Activated CD8-positive, alpha-beta T cell treated with anti-CD3 and anti-CD28 coated beads for 36 hours (primary cell): ENCODE measurements around the gene NIP7. TPM values are rescaled to one million over a fixed set of nuclear protein-coding genes. Genes with fewer than 3 reads are reported as not detected.
"Not testable (repeated sequence)": the region's sequence is repeated elsewhere in the genome, so short reads cannot be mapped to it uniquely, and the experiment has no call there.

Experiments
- ATAC-seq: fragments of 200-7000 bp; cut with Tn5 transposase; one replicate; pipeline ENCODE4 v1.10.0; 2021; ENCODE audit warnings: mild to moderate bottlenecking, moderate library complexity
- CTCF ChIA-PET: fragments of 350-600 bp; sonication (Branson Sonifier 250); formaldehyde crosslinking; loops from one replicate; lab custom pipeline; 2021; ENCODE audit warnings: antibody characterized with exemption; lab: Charles Lee
- POLR2A ChIA-PET: fragments of 350-600 bp; sonication (Branson Sonifier 250); formaldehyde crosslinking; loops from one replicate; lab custom pipeline; 2021; ENCODE audit warnings: antibody characterized with exemption; lab: Charles Lee
- DNase-seq: peaks from one replicate; pipeline ENCODE4 v3.0.0-alpha.2; 2020
- H3K27ac Mint-ChIP-seq: one replicate; pipeline ENCODE4 v1.8.0; 2021; ENCODE audit warnings: mild to moderate bottlenecking, mixed read lengths
- H3K27me3 Mint-ChIP-seq: one replicate; pipeline ENCODE4 v1.8.0; 2021; ENCODE audit warnings: mixed read lengths
- H3K36me3 Mint-ChIP-seq: one replicate; pipeline ENCODE4 v1.8.0; 2021; ENCODE audit warnings: low read depth, mixed read lengths
- H3K4me1 Mint-ChIP-seq: one replicate; pipeline ENCODE4 v1.8.0; 2021; ENCODE audit warnings: low read depth, mixed read lengths
- H3K4me3 Mint-ChIP-seq: one replicate; pipeline ENCODE4 v1.8.0; 2021; ENCODE audit warnings: mild to moderate bottlenecking, moderate library complexity, mixed read lengths
- H3K9me3 Mint-ChIP-seq: one replicate; pipeline ENCODE4 v1.8.0; 2021; ENCODE audit warnings: mixed read lengths
- CTCF ChIP-seq: fragments of 200-600 bp; IDR thresholded peaks from one replicate; pipeline ENCODE4 v1.8.0; 2022; ENCODE audit warnings: antibody characterized with exemption, mild to moderate bottlenecking
- intact Hi-C: fragments of 100-400 bp; cut with micrococcal nuclease; formaldehyde crosslinking; loops from one replicate; pipeline ENCODE4 v1.10.0; 2022
- total RNA-seq, 2 experiments: library from RNA; stranded (reverse); gene quantifications; one replicate each; pipeline ENCODE4 v1.2.3, GENCODE V29; 2021

The NIP7 gene
- total RNA-seq, 2 experiments from 2014 or later, result 37.7 to 41.8 TPM

GRCh38 chr16:69346683-69347082 lies 7.1 kb downstream of the NIP7 start:
- no peaks in the 10 kb centered on the region for H3K9me3 Mint-ChIP-seq
- intact Hi-C loops, result no loop called here
- POLR2A ChIA-PET, result no interaction called here
- DNase-seq, result no peak
- H3K27me3 Mint-ChIP-seq, result no peaks in the 10 kb centered on the region
- peaks cover 29% of the 10 kb centered on the region for H3K36me3 Mint-ChIP-seq
- no peak overlapping the region for H3K4me3 Mint-ChIP-seq
- H3K4me1 Mint-ChIP-seq, result peaks cover 23% of the 10 kb centered on the region
- no peak for TF ChIP-seq CTCF
- ATAC-seq, result no peak
- CTCF ChIA-PET, result interaction anchor here (0.9 kb wide), 1 partner anchor 8 kb away, joined by 3 read pairs; no protein-coding TSS in a partner anchor
- H3K27ac Mint-ChIP-seq, result no peak overlapping the region

- ATAC-seq (no peak), DNase-seq (no peak)
- peaks cover 12% of the 10 kb centered on the region for H3K4me1 Mint-ChIP-seq
- ChIA-PET POLR2A (no interaction called here), CTCF (no interaction called here)
- no peaks in the 10 kb centered on the region for H3K9me3 Mint-ChIP-seq
- H3K36me3 Mint-ChIP-seq, result peaks cover 25% of the 10 kb centered on the region
- intact Hi-C loops, result no loop called here
- TF ChIP-seq CTCF, result no peak
- H3K27me3 Mint-ChIP-seq, result no peaks in the 10 kb centered on the region
- H3K4me3 Mint-ChIP-seq, result no peak overlapping the region
- no peak overlapping the region for H3K27ac Mint-ChIP-seq
Measured at GRCh38 chr16:69348222-69348621, 8.7 kb downstream of the NIP7 start.

GRCh38 chr16:69349536-69349935 lies 10.0 kb downstream of the NIP7 start:
- no peaks in the 10 kb centered on the region for H3K9me3 Mint-ChIP-seq
- ChIA-PET POLR2A (no interaction called here), CTCF (no interaction called here)
- ATAC-seq (no peak), DNase-seq (no peak)
- H3K27ac Mint-ChIP-seq, result no peak overlapping the region
- H3K4me1 Mint-ChIP-seq, result peaks cover 9% of the 10 kb centered on the region
- H3K4me3 Mint-ChIP-seq, result no peak overlapping the region
- no peak for TF ChIP-seq CTCF
- peaks cover 19% of the 10 kb centered on the region for H3K36me3 Mint-ChIP-seq
- no peaks in the 10 kb centered on the region for H3K27me3 Mint-ChIP-seq
- intact Hi-C loops, result no loop called here

GRCh38 chr16:69350536-69351133 lies 11.1 kb downstream of the NIP7 start:
- CTCF ChIA-PET, result interaction anchor here (0.7 to 2.9 kb wide), 2 partner anchors 9 to 831 kb away, joined by 3 to 8 read pairs; no protein-coding TSS in a partner anchor
- no peak overlapping the region for H3K27ac Mint-ChIP-seq
- no peaks in the 10 kb centered on the region for H3K27me3 Mint-ChIP-seq
- no peak for TF ChIP-seq CTCF
- POLR2A ChIA-PET, result interaction anchor here (0.7 kb wide), 1 partner anchor 18 kb away, joined by 4 read pairs; no protein-coding TSS in a partner anchor
- no peaks in the 10 kb centered on the region for H3K9me3 Mint-ChIP-seq
- no peak for ATAC-seq
- H3K4me3 Mint-ChIP-seq, result no peak overlapping the region
- peaks cover 21% of the 10 kb centered on the region for H3K36me3 Mint-ChIP-seq
- intact Hi-C loops, result no loop called here
- no peak for DNase-seq
- peaks cover 6% of the 10 kb centered on the region for H3K4me1 Mint-ChIP-seq

- Mint-ChIP-seq H3K27me3 (no peaks in the 10 kb centered on the region), H3K4me1 (peaks cover 2% of the 10 kb centered on the region), H3K27ac (peak within 1 kb of the TSS; percentile 39), H3K36me3 (peaks cover 25% of the 10 kb centered on the region), H3K9me3 (no peaks in the 10 kb centered on the region), H3K4me3 (no peak within 1 kb of the TSS)
- intact Hi-C loops, result no loop called here
- no peak for DNase-seq
- no peak for ATAC-seq
- POLR2A ChIA-PET, result interaction anchor here (0.7 to 2.4 kb wide), 2 partner anchors 19 to 22 kb away, joined by 4 to 6 read pairs; no protein-coding TSS in a partner anchor
- CTCF ChIA-PET, result interaction anchor here (0.7 to 2.9 kb wide), 3 partner anchors 10 to 832 kb away, joined by 3 to 8 read pairs (median 3); no protein-coding TSS in a partner anchor
- TF ChIP-seq CTCF, result no peak
Measured at GRCh38 chr16:69351309-69352027, 11.9 kb downstream of the NIP7 start, which contains the start of gene TMED6. Gene TMED6 (minus strand): TSS chr16:69351786. CDS start chr16:69351753, 33 bp downstream.

GRCh38 chr16:69360070-69360469 lies 20.5 kb downstream of the NIP7 start:
- POLR2A ChIA-PET, result interaction anchor here (0.6 kb wide), 1 partner anchor 272 kb away, joined by 3 read pairs; no protein-coding TSS in a partner anchor
- ATAC-seq, H3K4me3 Mint-ChIP-seq, DNase-seq, intact Hi-C loops, H3K4me1 Mint-ChIP-seq, H3K9me3 Mint-ChIP-seq, H3K27ac Mint-ChIP-seq, H3K27me3 Mint-ChIP-seq, CTCF ChIA-PET: not testable (repeated sequence)
- H3K36me3 Mint-ChIP-seq, result peaks cover 33% of the 10 kb centered on the region
